ENCODE results near the gene OMG.
A peak's percentile ranks its signal among the peaks of the same experiment; 100 is the strongest.
"Not testable (repeated sequence)": the region's sequence is repeated elsewhere in the genome, so short reads cannot be mapped to it uniquely, and the experiment has no call there.

OMG gene

GRCh38 chr17:31297090-31297489 lies at the start of gene OMG:
TSS of gene OMG (minus strand) at chr17:31297239. CDS start at chr17:31296331, 908 bp downstream.
- DNase-seq, result no peak

- DNase-seq, result not testable (repeated sequence)
Observed at GRCh38 chr17:31345191-31345747, 48.2 kb upstream of the OMG start.

- no peak for DNase-seq
Observed at GRCh38 chr17:31339906-31340661, 43.0 kb upstream of the OMG start.

- no peak for DNase-seq
Observed at GRCh38 chr17:31329221-31329620, 32.2 kb upstream of the OMG start.

- DNase-seq, result no peak
Observed at GRCh38 chr17:31328160-31328535, 31.1 kb upstream of the OMG start.

- DNase-seq, result no peak
Observed at GRCh38 chr17:31327534-31328159, 30.6 kb upstream of the OMG start.

- no peak for DNase-seq
Observed at GRCh38 chr17:31323551-31323950, 26.5 kb upstream of the OMG start.

GRCh38 chr17:31321966-31322365 lies 24.9 kb upstream of the OMG start:
- DNase-seq, result no peak

GRCh38 chr17:31321481-31321880 lies 24.4 kb upstream of the OMG start, which contains the start of gene EVI2A:
TSS of gene EVI2A (minus strand) at chr17:31321622. CDS start at chr17:31319013, 2,609 bp downstream.
- peak; percentile 44 to 52 for DNase-seq

GRCh38 chr17:31320791-31321190 lies 23.8 kb upstream of the OMG start:
- DNase-seq, result no peak

GRCh38 chr17:31320241-31320640 lies 23.2 kb upstream of the OMG start:
- no peak for DNase-seq

GRCh38 chr17:31318851-31319661 lies 22.0 kb upstream of the OMG start:
- no peak for DNase-seq

- peak; percentile 34 to 48 for DNase-seq
Observed at GRCh38 chr17:31318298-31318801, 21.3 kb upstream of the OMG start.

- DNase-seq, result no peak
Observed at GRCh38 chr17:31314782-31315100, 17.7 kb upstream of the OMG start.

GRCh38 chr17:31313982-31314781 lies 17.1 kb upstream of the OMG start, which contains the start of gene EVI2B:
TSS of gene EVI2B (minus strand) at chr17:31314054. CDS start at chr17:31305609, 8,445 bp downstream.
- DNase-seq, result no peak

- DNase-seq, result not testable (repeated sequence)
Observed at GRCh38 chr17:31312223-31312622, 15.2 kb upstream of the OMG start.

- DNase-seq, result no peak
Observed at GRCh38 chr17:31311526-31311925, 14.5 kb upstream of the OMG start.

GRCh38 chr17:31310886-31311285 lies 13.8 kb upstream of the OMG start:
- DNase-seq, result no peak

GRCh38 chr17:31310260-31310659 lies 13.2 kb upstream of the OMG start:
- no peak for DNase-seq

GRCh38 chr17:31309556-31309955 lies 12.5 kb upstream of the OMG start:
- no peak for DNase-seq

- no peak for DNase-seq
Observed at GRCh38 chr17:31308372-31309334, 11.6 kb upstream of the OMG start.

Measured in stimulated activated CD4-positive, alpha-beta T cell treated with anti-CD3 and anti-CD28 coated beads, Interleukin-2, amount 100 ng/mL, for 48 hours (primary cell).